MCF 10A (cell line): ENCODE measurements around the gene CYP26C1. TPM values are rescaled to one million over a fixed set of nuclear protein-coding genes. Genes with fewer than 3 reads are reported as not detected.

Source experiments
- BruUV-seq: library from RNA; stranded (reverse); fragments of 400-500 nt; replicated peaks from 2 replicates; lab custom pipeline; 2021; lab: Mats Ljungman, UMichigan
- CTCF ChIA-PET: fragments of 300-600 bp; sonication (Branson Sonifier 250); formaldehyde crosslinking; extraction: SDS; loops from one replicate; lab custom pipeline; 2021; ENCODE audit warnings: antibody characterized with exemption, inconsistent platforms; lab: Yijun Ruan, JAX
- POLR2A ChIA-PET: fragments of 300-600, 350-650 bp; sonication (Branson Sonifier 250); formaldehyde crosslinking; extraction: SDS; loops from one replicate; lab custom pipeline; 2020; ENCODE audit warnings: antibody characterized with exemption, inconsistent platforms; lab: Yijun Ruan, JAX
- DNase-seq: peaks from one replicate; pipeline ENCODE4 v3.0.0-alpha.2; 2018; ENCODE audit not compliant: unreplicated experiment
- H3K27ac Mint-ChIP-seq: one replicate; pipeline ENCODE4 v1.8.0; 2022; ENCODE audit warnings: mild to moderate bottlenecking, low read depth, mixed read lengths; ENCODE audit not compliant: unreplicated experiment
- H3K27me3 Mint-ChIP-seq: one replicate; pipeline ENCODE4 v1.8.0; 2022; ENCODE audit warnings: mixed read lengths; ENCODE audit not compliant: insufficient read depth, unreplicated experiment
- H3K36me3 Mint-ChIP-seq: one replicate; pipeline ENCODE4 v1.8.0; 2022; ENCODE audit warnings: mild to moderate bottlenecking, moderate library complexity, mixed read lengths; ENCODE audit not compliant: insufficient read depth, unreplicated experiment
- H3K4me1 Mint-ChIP-seq: one replicate; pipeline ENCODE4 v1.8.0; 2022; ENCODE audit warnings: mixed read lengths; ENCODE audit not compliant: insufficient read depth, unreplicated experiment
- H3K4me3 Mint-ChIP-seq: one replicate; pipeline ENCODE4 v1.8.0; 2022; ENCODE audit warnings: mild to moderate bottlenecking, moderate library complexity, mixed read lengths; ENCODE audit not compliant: unreplicated experiment
- H3K9me3 Mint-ChIP-seq: one replicate; pipeline ENCODE4 v1.8.0; 2022; ENCODE audit warnings: mixed read lengths; ENCODE audit not compliant: unreplicated experiment
- intact Hi-C: fragments of 100-400 bp; cut with micrococcal nuclease; formaldehyde crosslinking; loops from 2 replicates; pipeline ENCODE4 v1.14.1; 2022
- total RNA-seq: library from RNA; stranded (reverse); gene quantifications from 2 replicates; pipeline ENCODE4 v1.2.3, GENCODE V29; 2022
- TF ChIP-seq, protein P1 (sequence below): fragments of 200-600 bp; IDR thresholded peaks from one replicate; pipeline ENCODE4 v1.8.0; 2022; ENCODE audit warnings: antibody characterized with exemption, mild to moderate bottlenecking; ENCODE audit not compliant: unreplicated experiment

Gene CYP26C1
- total RNA-seq, 1 experiment from 2014 or later: 0.14 TPM

DNA sequence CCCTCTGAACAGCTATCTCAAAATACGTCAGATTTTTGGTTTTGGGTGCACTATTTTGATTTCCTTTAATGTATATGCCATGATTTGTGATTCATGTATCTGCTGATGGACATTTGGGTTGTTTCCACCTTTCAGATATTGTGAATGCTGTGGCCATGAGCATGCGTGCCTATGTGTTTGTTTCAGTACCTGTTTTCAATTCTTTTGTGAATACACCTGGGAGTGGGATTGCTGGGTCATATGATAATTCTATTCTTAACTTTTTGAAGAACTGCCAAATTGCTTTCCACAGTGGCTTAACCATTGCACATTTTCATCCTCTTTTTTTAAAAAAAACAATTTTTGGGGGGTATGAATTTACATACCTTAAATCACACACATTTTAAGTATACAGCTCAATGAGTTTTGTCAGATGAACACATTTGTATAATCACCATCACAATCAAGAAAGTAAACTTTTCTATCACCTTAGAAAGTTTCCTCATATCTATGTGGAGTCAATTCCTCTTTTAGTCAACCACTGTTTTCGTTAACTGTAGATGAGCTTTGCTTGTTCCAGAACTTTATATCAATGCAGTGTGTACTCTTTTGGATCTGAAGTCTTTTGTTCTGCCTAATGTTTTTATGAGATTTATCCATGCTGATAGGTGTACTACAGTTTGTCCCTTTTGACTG is 50.0 kb downstream of the CYP26C1 start:
- Mint-ChIP-seq H3K4me1 (no peaks in the 10 kb centered on the region), H3K27ac (no peak overlapping the region), H3K27me3 (no peaks in the 10 kb centered on the region), H3K9me3 (no peaks in the 10 kb centered on the region), H3K36me3 (peaks cover 7% of the 10 kb centered on the region), H3K4me3 (no peak overlapping the region)
- intact Hi-C loops: no loop called here
- no TSS peak for BruUV-seq
- TF ChIP-seq, protein P1, sequence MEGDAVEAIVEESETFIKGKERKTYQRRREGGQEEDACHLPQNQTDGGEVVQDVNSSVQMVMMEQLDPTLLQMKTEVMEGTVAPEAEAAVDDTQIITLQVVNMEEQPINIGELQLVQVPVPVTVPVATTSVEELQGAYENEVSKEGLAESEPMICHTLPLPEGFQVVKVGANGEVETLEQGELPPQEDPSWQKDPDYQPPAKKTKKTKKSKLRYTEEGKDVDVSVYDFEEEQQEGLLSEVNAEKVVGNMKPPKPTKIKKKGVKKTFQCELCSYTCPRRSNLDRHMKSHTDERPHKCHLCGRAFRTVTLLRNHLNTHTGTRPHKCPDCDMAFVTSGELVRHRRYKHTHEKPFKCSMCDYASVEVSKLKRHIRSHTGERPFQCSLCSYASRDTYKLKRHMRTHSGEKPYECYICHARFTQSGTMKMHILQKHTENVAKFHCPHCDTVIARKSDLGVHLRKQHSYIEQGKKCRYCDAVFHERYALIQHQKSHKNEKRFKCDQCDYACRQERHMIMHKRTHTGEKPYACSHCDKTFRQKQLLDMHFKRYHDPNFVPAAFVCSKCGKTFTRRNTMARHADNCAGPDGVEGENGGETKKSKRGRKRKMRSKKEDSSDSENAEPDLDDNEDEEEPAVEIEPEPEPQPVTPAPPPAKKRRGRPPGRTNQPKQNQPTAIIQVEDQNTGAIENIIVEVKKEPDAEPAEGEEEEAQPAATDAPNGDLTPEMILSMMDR: no peak
- ChIA-PET CTCF (interaction anchor here (0.8 kb wide), 1 partner anchor 30 kb away, joined by 3 read pairs; no protein-coding TSS in a partner anchor), POLR2A (interaction anchor here (0.7 kb wide), 1 partner anchor 261 kb away, joined by 3 read pairs; no protein-coding TSS in a partner anchor)
- no peak for DNase-seq

DNA sequence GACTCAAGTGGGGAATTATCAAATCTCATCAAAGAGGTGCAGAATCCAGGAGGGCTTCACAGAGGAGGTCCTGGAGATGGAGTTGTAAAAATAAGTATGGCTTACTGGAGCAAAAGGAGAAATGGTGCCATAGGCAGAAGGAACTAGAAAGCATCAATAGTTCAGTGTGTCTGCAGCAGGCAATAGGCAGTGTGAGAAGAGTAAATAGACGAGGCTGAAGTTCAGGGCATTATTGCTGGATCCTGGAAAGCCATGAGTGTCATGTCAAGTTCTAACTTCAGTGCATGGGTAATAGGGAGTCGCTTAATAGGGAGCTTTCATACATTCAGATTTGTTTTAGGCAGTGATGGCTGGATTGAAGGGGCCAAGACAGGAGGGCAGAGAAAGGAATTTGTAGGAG is 52.4 kb downstream of the CYP26C1 start:
- H3K9me3 Mint-ChIP-seq: no peaks in the 10 kb centered on the region

DNA sequence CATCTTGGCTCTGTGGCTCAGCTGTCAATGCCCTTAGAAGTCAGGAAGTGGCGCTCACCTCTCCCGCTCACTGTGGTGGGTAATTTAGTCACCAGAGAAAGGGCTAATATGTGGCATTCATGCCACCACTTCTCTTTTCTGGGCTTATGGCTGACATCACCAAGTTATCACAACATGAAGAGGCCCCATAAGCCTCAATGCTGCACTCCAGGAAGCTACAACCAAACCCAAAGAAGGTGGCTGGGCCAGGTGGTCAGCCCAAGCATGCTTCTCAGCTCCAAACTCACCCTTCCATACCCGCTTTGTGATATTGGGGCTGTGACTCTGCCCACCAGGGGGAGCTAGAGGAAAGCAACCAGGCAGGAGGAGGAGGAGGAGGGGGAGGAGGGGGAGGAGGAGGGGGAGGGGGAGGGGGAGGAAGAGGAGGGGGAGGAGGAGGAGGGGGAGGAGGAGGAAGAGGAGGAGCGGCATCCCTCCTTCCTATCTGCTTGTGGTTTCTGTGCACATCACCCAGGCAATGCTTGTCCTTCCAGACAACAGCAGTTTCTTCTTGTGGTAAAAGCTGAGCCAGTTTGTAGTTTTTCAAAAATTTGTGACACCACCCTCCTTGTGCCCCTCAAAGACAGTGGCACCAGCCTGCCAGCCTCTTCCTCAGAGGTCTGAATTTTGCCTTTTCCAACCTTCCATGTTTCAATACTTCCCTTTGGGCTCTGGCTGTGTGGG is 55.2 kb downstream of the CYP26C1 start:
- TF ChIP-seq, protein P1: peak; percentile 43
- H3K9me3 Mint-ChIP-seq: no peaks in the 10 kb centered on the region
- intact Hi-C loops: loop anchor here (1.0 to 2.0 kb wide), 2 partner anchors 173 to 237 kb away; no protein-coding TSS in a partner anchor
- no TSS peak for BruUV-seq
- H3K27ac Mint-ChIP-seq: no peak overlapping the region
- H3K4me3 Mint-ChIP-seq: no peak overlapping the region
- ChIA-PET POLR2A (interaction anchor here (0.7 to 1.5 kb wide), 4 partner anchors 11 to 27 kb away, joined by 3 to 5 read pairs (median 4); no protein-coding TSS in a partner anchor), CTCF (interaction anchor here (0.5 to 2.6 kb wide), 16 partner anchors 10 to 398 kb away, joined by 3 to 16 read pairs (median 3); no protein-coding TSS in a partner anchor)
- H3K27me3 Mint-ChIP-seq: no peaks in the 10 kb centered on the region
- peak; percentile 82 for DNase-seq
- H3K4me1 Mint-ChIP-seq: no peaks in the 10 kb centered on the region
- peaks cover 7% of the 10 kb centered on the region for H3K36me3 Mint-ChIP-seq

More for the DNA sequence above, 52.4 kb downstream of the CYP26C1 start:
- intact Hi-C loops: no loop called here
- no peak overlapping the region for H3K27ac Mint-ChIP-seq
- H3K4me1 Mint-ChIP-seq: no peaks in the 10 kb centered on the region
- H3K36me3 Mint-ChIP-seq: peaks cover 7% of the 10 kb centered on the region
- CTCF ChIA-PET: interaction anchor here (0.7 to 0.9 kb wide), 2 partner anchors 25 to 49 kb away, joined by 3 to 4 read pairs; no protein-coding TSS in a partner anchor
- POLR2A ChIA-PET: no interaction called here
- no peaks in the 10 kb centered on the region for H3K27me3 Mint-ChIP-seq
- H3K4me3 Mint-ChIP-seq: no peak overlapping the region
- TF ChIP-seq, protein P1: no peak
- no TSS peak for BruUV-seq
- no peak for DNase-seq

Other genes with a start within 250 kb of the CYP26C1 start
- gene EXOC6, start 212.3 kb upstream of the CYP26C1 start, total RNA-seq: 5.9 and 6.6 TPM in 2 replicates
- not detected in 2 replicates for gene CYP26A1, start 13.1 kb downstream of the CYP26C1 start, total RNA-seq